Esophagus squamous epithelium (tissue), 5 donors: Measurements from ENCODE around the gene LBHD2. TPM values are rescaled to one million over a fixed set of nuclear protein-coding genes. Genes with fewer than 3 reads are reported as not detected.

ENCODE experiments used
- DNase-seq: peaks from one replicate; lab custom pipeline; 2025; lab: John Stamatoyannopoulos, UW
- H3K27ac ChIP-seq, 4 donors: fragments of 200-600 bp; sonication (generic); one replicate each; pipeline ENCODE4 v1.5.1; 2016 to 2019; ENCODE audit warnings: mild to moderate bottlenecking in 1 of 4
- H3K27me3 ChIP-seq, 4 donors: fragments of 200-600 bp; sonication (generic); 1 replicate in 3 of 4; 2 replicates in 1 of 4; pipeline versions ENCODE4 v1.5.1 to v1.6.0; 2017 to 2021; ENCODE audit warnings: antibody characterized with exemption in 1 of 4
- H3K36me3 ChIP-seq, 3 donors: fragments of 200-600 bp; sonication (generic); one replicate each; pipeline ENCODE4 v1.5.1; 2016 to 2019
- H3K4me1 ChIP-seq, 3 donors: fragments of 200-600 bp; sonication (generic); one replicate each; pipeline ENCODE4 v1.5.1; 2017 to 2019
- H3K4me3 ChIP-seq, 4 donors: fragments of 200-600 bp; sonication (generic); 1 replicate in 3 of 4; 2 replicates in 1 of 4; pipeline ENCODE4 v1.5.1; 2016 to 2019; ENCODE audit warnings: mild to moderate bottlenecking in 2 of 4, moderate library complexity in 1 of 4
- H3K9me3 ChIP-seq, 3 donors: fragments of 200-600 bp; sonication (generic); one replicate each; pipeline ENCODE4 v1.5.1; 2016 to 2019
- CTCF ChIP-seq, 6 experiments: fragments of 450-650 bp in 4 of 6; fragments of 200-600 bp in 2 of 6; sonication (generic) in 2 of 6; IDR thresholded peaks; one replicate each; pipeline ENCODE4 v1.5.1; 2016 to 2019; ENCODE audit warnings: antibody characterized with exemption in 6 of 6, mild to moderate bottlenecking in 4 of 6, moderate library complexity in 4 of 6
- POLR2A ChIP-seq, 4 donors: fragments of 450-650 bp; IDR thresholded peaks; one replicate each; pipeline ENCODE4 v1.6.1; 2017; ENCODE audit warnings: antibody characterized with exemption in 4 of 4, mild to moderate bottlenecking in 4 of 4, moderate library complexity in 3 of 4
- WGBS, 2 donors: methylation state at CpG; one replicate each; pipeline ENCODE4 v1.1.5; 2018; 5-methylcytosine and 5-hydroxymethylcytosine counted together
- intact Hi-C: fragments of 100-400 bp; cut with DNase I; formaldehyde crosslinking; loops from one replicate; pipeline ENCODE4 v1.15.0; 2022
- total RNA-seq, 4 donors: library from RNA; depleted of rRNA; stranded (reverse); fragments of >200 nt; gene quantifications; one replicate each; pipeline ENCODE4 v1.1.0, GENCODE V29; 2016
- donor health status: DM: yes; HTN: yes; CAD: no.

LBHD2 gene
- total RNA-seq, 4 donors from 2014 or later = 1.1 TPM; not detected in 3

GRCh38 chr14:103068351-103069073 lies 15.5 kb upstream of the LBHD2 start:
- Histone ChIP-seq H3K9me3 (no peaks in the 10 kb centered on the region), H3K27ac (peak overlapping the region; percentile 87 to 96 (median 93)), H3K4me1 (peaks cover 44 to 76% (median 56%) of the 10 kb centered on the region in 3 donors), H3K36me3 (no peaks in the 10 kb centered on the region), H3K27me3 (no peaks in the 10 kb centered on the region), H3K4me3 (no peak overlapping the region)
- no peak for DNase-seq
- TF ChIP-seq CTCF (IDR thresholded peaks at IDR 0.05) (no peak), POLR2A (IDR thresholded peaks at IDR 0.05) (no peak)
- intact Hi-C loops = no loop called here
- 72 to 74% methylated on average over 9 to 20 of the region's 22 CpGs for WGBS, 2 donors

- H3K27me3 ChIP-seq = no peaks in the 10 kb centered on the region
- DNase-seq = no peak
- H3K36me3 ChIP-seq = no peaks in the 10 kb centered on the region
- TF ChIP-seq CTCF (IDR thresholded peaks at IDR 0.05) = no peak
- TF ChIP-seq POLR2A (IDR thresholded peaks at IDR 0.05) = no peak
- H3K27ac ChIP-seq = peak overlapping the region in 2 of 4 donors; percentile 77 to 87
- intact Hi-C loops = no loop called here
- H3K9me3 ChIP-seq = no peaks in the 10 kb centered on the region
- WGBS, 2 donors = no CpG with 5 or more reads among the region's 8 CpGs
- H3K4me3 ChIP-seq = no peak overlapping the region
- peaks cover 58 to 85% (median 73%) of the 10 kb centered on the region in 3 donors for H3K4me1 ChIP-seq
Measured at GRCh38 chr14:103070263-103070885, 13.6 kb upstream of the LBHD2 start.

- TF ChIP-seq POLR2A (IDR thresholded peaks at IDR 0.05) (no peak), CTCF (IDR thresholded peaks at IDR 0.05) (no peak)
- no peaks in the 10 kb centered on the region for H3K36me3 ChIP-seq
- H3K27me3 ChIP-seq = no peaks in the 10 kb centered on the region
- H3K9me3 ChIP-seq = no peaks in the 10 kb centered on the region
- DNase-seq = no peak
- intact Hi-C loops = no loop called here
- peaks cover 58 to 85% (median 69%) of the 10 kb centered on the region in 3 donors for H3K4me1 ChIP-seq
- 79 to 84% methylated on average over 12 to 13 of the region's 21 CpGs for WGBS, 2 donors
- H3K4me3 ChIP-seq = no peak overlapping the region
- peak overlapping the region; percentile 76 to 87 (median 80) for H3K27ac ChIP-seq
Measured at GRCh38 chr14:103070971-103071542, 13.0 kb upstream of the LBHD2 start.

GRCh38 chr14:103071544-103072251 lies 12.3 kb upstream of the LBHD2 start:
- intact Hi-C loops = no loop called here
- H3K36me3 ChIP-seq = no peaks in the 10 kb centered on the region
- no peak for DNase-seq
- H3K27me3 ChIP-seq = no peaks in the 10 kb centered on the region
- H3K9me3 ChIP-seq = no peaks in the 10 kb centered on the region
- peak overlapping the region; percentile 76 to 87 (median 80) for H3K27ac ChIP-seq
- H3K4me1 ChIP-seq = peaks cover 52 to 82% (median 63%) of the 10 kb centered on the region in 3 donors
- no peak overlapping the region for H3K4me3 ChIP-seq
- 49% methylated on average over 8 of the region's 32 CpGs; no CpG with 5 or more reads in 1 of the 2 donors for WGBS, 2 donors
- TF ChIP-seq POLR2A (IDR thresholded peaks at IDR 0.05) = no peak

- Histone ChIP-seq H3K9me3 (no peaks in the 10 kb centered on the region), H3K4me3 (no peak overlapping the region), H3K4me1 (peaks cover 47 to 71% (median 58%) of the 10 kb centered on the region in 3 donors), H3K27me3 (no peaks in the 10 kb centered on the region), H3K27ac (peak overlapping the region in 3 of 4 donors; percentile 76 to 87 (median 82)), H3K36me3 (no peaks in the 10 kb centered on the region)
- TF ChIP-seq CTCF (IDR thresholded peaks at IDR 0.05) (no peak), POLR2A (IDR thresholded peaks at IDR 0.05) (no peak)
- intact Hi-C loops = no loop called here
- 70 to 77% methylated on average over 2 to 11 of the region's 21 CpGs for WGBS, 2 donors
- no peak for DNase-seq
Measured at GRCh38 chr14:103072595-103073366, 11.2 kb upstream of the LBHD2 start.
